ENCODE results near the gene ISY1.
A peak's percentile ranks its signal among the peaks of the same experiment; 100 is the strongest.
"Not testable (repeated sequence)": the region's sequence is repeated elsewhere in the genome, so short reads cannot be mapped to it uniquely, and the experiment has no call there.

Gene ISY1

DNA sequence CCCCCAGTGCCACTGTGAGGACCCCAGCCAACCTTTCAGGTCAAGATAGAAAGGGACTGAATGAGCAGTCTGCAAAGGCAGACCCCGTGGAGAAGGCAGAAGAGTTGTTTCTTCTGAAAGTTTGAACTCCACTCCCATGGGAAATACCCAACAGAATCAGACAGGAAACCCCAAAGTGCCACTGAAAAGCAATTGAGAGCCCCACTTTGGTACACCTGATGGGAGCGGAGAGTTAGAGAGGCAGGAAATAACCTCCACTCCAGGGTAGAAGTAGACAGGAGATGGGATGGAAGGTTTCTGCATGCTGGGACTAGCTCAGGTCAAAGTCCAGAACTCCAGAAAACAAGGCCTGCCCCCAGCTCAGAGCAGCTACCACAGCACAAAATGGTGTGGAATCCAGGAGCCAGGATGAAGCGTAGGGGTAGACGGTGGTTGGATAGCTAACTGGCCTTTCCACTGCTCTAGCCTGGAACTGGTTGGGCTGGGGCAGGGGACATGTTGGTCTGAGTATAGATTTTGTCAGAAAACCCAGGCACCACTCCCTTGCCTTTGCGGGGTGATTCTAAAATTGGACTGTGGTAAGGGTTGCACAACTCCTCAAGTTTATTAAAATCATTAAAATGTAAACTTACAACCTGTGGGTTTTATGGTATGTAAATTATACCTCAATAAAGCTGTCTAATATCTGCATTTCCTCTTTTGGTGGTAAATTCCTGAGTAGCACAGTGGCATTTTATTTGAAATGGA is 37.4 kb downstream of the ISY1 start:
- in situ Hi-C loops (cut with HindIII; ENCODE audit: low pct_ligation_motif_present, low pct_unique_long_range_greater_than_20kb, low sequenced_read_pairs) = no loop called here

DNA sequence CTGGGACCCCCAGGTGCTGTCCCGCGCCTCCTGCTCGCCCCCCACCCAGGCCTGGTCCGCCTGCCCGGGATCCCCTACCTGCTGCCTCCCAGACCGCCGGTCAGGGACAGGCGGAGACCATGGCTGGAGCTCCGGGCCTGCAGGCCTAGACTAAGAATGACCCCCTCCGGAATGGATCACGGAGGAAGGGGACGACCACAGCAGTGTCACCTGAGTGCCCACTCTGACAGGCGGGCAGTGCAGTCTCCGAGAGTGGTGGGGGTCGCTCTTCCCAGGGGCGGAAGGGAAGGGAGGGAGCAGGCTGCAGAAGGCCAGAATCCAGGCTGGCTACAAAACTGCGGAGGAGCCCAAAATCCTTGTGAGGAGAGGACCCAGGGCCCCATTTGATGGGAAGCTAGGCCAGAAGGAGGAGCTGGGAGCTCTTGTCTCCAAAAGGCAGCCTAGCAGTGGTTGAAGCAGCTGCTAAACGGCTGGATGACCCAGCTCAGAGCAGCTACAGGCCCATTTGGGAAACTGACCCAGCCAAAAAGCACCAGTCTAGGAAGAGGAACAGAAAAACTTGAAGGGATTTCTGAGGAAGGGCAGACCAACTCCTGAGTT is 38.4 kb downstream of the ISY1 start:
- in situ Hi-C loops (cut with HindIII; ENCODE audit: low pct_ligation_motif_present, low pct_unique_long_range_greater_than_20kb, low sequenced_read_pairs) = no loop called here
- DNase-seq = no peak

More for the DNA sequence above, 37.4 kb downstream of the ISY1 start:
- no peak for DNase-seq

DNA sequence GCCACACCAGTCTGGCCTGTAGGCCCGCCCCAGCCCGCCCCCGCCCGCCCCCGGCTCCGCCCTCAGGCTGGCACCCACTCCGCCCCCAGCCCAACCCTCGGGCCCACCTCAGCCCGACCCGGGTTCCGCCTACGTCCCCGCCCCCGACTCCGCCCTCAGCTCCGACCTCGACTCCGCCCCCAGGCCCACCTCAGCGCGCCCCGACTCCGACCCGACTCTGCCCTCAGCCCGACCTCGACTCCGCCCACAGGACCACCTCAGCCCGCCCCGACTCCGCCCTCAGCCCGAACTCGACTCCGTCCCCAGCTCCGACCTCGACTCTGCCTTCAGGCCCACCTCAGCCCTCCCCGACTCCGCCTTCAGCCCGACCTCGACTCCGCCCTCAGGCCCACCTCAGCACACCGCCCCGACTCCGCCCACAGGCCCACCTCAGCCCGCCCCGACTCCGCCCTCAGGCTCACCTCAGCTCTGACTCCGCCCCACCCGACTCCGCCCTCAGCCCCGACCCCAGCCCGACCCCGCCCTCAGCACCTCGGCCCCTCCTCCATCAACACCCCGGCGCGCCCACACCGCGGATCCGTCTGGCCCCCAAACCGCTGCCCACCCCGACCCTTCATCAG is 39.0 kb downstream of the ISY1 start, which contains the start of gene RAB43:
TSS of gene RAB43 (minus strand) at position 13 of the 620 bp plus-strand sequence. CDS start 315 bp downstream, outside the sequence.
- DNase-seq = peak; percentile 72
- in situ Hi-C loops (cut with HindIII; ENCODE audit: low pct_ligation_motif_present, low pct_unique_long_range_greater_than_20kb, low sequenced_read_pairs) = no loop called here

DNA sequence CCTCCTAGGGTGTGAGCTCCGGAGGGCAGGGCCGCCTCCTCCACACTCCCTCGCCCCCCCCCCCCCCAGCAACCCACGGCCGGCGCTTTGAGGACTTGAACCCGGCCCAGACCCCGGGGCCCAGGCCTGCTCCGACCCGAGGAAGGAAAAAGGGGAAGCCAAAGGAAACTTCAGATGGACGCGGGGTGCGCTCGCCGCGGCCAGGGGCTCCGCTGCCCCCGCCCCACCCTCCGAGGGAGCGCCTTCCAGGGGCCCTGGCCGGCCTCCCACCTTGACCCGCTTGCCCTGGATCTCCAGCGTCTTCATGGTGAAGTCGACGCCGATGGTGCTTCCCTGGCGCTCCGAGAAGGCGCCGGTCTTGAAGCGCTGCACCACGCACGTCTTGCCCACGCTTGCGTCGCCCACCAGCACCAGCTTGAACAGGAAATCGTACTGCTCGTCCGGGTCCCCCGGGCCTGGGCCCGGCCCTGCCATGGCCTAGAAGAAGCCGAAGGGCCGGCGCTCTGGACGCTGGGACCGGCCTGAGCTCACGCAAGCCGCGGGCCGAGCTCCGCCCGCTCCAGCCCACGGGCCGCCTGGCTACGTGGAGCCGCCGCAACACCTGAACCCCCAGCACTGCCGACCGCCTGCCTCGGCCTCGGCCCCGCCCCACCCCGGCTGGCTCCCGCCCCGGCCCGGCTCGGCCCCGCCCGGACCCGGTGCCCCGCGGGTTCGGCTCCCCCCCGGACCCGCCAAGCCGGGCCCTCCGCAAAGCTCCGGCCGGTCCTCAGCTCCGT is 39.7 kb downstream of the ISY1 start:
- in situ Hi-C loops (cut with HindIII; ENCODE audit: low pct_ligation_motif_present, low pct_unique_long_range_greater_than_20kb, low sequenced_read_pairs) = no loop called here
- no peak for DNase-seq

DNA sequence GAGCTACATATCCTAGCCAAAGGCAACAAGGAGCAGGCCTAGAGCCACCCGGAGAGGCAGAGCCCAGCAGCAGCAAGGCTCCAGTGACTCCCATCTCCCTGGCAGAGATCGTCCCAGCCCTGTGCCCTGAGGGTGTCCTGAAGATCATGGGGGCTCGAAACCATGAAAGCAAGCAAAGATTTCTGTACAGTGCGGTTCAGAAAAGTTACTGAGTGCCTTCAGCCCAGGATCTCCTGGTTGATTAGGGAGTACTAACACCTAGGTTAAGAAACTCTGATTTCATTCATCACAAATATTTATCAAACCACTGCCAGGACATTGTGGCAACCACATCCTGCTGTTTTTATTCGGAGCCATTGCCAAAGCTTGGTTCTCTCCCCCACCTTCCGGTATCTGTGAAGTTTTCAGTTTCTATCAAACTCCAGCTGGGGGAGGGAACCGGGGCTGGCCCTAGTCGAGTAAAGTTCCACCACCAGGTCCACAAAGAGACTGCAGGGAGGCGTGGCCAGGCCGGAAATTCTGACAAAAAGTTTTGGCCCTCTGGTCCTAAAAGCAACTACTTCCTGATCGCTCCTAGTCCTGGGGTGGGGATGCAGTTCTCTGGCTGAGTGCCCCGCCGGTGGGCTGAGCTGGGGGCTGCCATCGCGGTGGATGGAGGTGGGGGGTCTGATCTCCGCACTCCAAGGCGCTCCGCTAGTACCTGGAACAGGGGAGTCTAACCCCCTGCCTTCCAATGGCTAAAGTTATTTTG is 40.4 kb downstream of the ISY1 start:
- in situ Hi-C loops (cut with HindIII; ENCODE audit: low pct_ligation_motif_present, low pct_unique_long_range_greater_than_20kb, low sequenced_read_pairs) = no loop called here
- DNase-seq = peak; percentile 79

DNA sequence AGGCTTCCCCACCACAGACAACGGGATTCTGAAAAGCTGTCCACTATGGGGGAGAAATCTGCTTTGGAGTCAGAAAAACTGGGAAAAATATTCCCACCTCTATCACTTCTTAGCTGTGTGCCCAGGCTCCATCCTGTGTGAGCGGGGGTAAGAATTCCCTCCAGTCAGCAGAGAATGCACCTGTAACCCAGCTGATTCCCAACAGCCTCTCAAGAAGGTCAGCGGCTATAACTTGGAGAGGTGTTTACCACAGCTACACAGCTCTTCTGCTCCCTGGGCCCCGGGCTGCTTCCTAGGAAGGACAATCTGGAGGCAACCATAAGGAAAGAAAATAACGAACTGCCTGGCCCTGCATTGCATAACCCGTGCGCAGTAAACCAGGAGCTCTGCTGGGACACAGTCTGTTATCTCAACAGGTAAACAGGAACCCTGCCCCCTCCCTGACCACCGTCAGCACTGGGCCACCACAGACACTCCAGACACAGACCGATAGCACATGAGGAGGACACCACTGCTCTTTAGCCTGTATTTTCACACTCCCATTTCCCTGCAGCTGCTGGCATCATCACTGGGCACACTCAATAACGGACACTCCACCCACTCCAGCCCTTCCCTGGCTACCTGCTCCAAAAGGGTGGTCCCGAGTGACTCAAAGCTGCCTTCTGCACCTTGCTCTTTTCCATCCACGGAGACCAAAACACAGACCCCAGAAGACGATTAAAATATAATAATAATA is 41.3 kb downstream of the ISY1 start:
- DNase-seq = no peak
- in situ Hi-C loops (cut with HindIII; ENCODE audit: low pct_ligation_motif_present, low pct_unique_long_range_greater_than_20kb, low sequenced_read_pairs) = no loop called here

DNA sequence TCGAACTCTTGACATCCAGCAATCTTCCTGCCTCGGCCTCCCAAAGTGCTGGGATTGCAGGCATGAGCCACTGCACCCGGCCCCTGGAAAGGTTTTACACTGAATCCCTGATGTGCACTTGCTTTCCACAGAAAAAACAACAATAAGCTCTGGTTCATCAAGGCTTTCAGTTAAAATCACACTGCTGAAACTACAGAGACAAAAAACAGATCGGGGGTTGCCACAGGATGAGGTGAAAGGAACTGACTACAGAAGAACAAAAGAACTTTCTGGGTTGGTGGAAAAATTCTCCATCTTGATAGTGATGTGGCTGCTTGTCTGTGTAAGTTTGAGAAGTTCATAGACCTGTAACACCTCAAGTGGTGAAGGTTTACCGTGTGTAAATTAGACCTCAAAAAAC is 42.1 kb downstream of the ISY1 start:
- in situ Hi-C loops (cut with HindIII; ENCODE audit: low pct_ligation_motif_present, low pct_unique_long_range_greater_than_20kb, low sequenced_read_pairs) = no loop called here
- no peak for DNase-seq

DNA sequence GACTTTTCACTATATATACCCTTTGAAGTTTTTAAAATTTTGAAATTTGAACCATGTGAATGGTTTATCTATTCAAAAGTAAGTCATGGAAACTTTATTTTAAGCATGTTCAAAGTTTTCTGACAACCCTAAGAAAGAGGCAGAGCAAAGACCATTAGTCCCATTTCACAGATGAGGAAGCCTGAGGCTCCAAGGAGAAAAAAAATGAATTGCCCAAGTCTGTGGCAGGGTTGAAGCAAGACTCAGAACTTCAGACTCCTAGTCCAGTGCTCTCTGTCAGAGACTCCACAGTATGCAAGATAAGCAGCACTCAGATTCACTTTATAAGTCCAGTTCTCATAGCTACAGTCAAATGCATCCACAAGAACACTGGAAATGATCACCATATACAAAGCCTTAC is 43.7 kb downstream of the ISY1 start:
- no peak for DNase-seq
- in situ Hi-C loops (cut with HindIII; ENCODE audit: low pct_ligation_motif_present, low pct_unique_long_range_greater_than_20kb, low sequenced_read_pairs) = no loop called here

DNA sequence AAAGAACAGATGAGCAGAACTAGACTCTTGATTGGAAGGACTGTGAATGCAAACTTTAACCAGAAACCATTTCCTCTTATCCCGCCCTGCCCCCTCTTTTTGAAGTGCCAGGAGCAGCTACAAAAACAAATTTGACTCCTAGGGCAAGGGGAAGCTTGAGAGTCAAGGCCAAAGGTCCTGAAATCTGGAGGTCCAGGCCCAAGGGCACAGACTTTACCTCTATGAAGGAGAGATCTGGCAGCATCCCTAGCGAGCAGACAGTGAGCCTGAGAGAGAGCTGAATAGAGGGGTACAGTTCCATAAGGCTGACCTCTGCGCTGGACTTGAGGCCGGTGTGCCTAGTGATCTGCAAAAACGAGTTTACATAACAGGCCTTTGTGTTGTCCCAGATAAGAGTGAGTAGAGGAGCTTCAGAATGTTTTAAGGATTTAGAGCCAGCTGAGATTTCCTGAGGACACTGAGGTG is 44.3 kb downstream of the ISY1 start:
- DNase-seq = no peak
- in situ Hi-C loops (cut with HindIII; ENCODE audit: low pct_ligation_motif_present, low pct_unique_long_range_greater_than_20kb, low sequenced_read_pairs) = no loop called here

DNA sequence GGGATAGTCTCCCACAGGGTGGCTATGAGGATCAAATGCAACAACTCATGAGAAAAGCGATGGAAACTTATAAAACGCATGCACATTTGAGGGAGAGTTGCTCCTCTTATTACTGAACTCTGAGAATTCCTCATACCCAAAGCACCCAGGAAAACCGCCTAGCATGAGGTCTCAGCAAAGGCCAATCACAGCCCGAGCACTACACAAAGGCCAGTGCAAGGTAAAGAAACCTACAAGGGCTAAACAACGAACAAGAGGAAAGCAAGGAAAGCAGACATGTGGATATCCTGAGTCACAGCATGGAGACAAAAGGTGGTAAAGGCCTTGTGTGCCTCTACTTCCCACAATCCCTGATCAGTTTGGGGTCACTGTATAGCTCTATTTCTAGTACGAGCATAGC is 46.4 kb downstream of the ISY1 start:
- in situ Hi-C loops (cut with HindIII; ENCODE audit: low pct_ligation_motif_present, low pct_unique_long_range_greater_than_20kb, low sequenced_read_pairs) = no loop called here
- no peak for DNase-seq

DNA sequence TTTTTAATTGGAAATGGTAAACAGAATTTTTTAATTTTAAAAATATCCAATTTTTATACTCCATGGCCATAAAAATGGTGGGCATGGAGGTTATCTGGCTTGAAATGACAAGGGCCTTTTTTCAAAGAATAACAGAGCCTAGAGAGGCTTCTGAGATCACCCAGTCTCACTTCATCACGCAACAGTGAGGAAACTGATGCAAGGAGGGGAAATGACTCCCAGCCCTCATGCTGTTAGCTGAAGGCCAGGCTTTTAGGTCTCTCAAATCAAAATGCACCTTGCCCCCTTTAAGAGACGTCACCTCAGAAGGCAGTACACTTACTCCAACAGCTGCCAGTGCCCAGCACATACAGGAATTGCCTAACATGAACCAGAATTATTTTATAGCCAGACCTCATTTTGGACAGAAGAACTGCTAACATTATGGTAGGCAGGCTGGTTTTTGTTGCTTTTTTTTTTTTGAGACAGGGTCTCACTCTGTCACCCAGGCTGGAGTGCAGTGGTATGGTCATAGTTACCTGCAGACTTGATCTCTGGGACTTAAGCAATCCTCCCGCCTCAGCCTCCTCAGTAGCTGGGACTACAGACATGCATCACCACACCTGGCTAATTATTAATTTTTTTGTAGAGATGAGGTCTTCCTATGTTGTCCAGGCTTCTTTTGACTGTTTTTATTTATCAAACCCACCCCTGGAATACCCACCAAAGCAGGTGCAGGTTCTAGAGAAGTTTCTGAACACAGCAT is 48.4 kb downstream of the ISY1 start:
- in situ Hi-C loops (cut with HindIII; ENCODE audit: low pct_ligation_motif_present, low pct_unique_long_range_greater_than_20kb, low sequenced_read_pairs) = no loop called here
- peak; percentile 62 for DNase-seq

DNA sequence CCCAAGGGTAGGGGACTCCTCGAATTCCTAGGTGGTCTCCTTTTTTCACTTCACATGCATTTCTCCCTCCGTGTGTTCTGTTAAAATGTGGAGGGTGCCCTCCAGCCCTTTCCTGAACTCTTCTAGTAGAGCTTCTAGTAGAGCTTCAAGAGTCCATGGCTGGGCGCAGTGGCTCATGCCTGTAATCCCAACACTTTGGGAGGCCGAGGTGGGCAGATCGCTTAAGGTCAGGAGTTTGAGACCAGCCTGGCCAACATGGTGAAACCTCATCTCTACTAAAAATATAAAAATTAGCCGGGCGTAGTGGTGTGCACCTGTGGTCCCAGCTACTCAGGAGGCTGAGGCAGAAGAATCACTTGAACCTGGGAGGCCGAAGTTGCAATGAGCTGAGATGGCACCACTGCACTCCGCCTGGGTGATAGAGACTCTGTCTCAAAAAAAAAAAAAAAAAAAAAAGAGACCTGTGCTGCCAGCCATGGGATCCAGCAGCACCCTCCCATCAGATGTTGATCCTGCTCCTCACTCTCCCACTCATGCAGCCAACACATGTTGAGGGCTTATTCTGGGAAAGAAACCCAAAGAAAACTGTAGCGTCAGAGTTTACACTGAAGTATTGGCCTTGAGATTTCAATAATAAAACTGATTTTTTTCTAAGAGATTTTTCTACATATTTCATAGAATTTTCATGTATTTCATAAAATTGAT is 49.6 kb downstream of the ISY1 start:
- in situ Hi-C loops (cut with HindIII; ENCODE audit: low pct_ligation_motif_present, low pct_unique_long_range_greater_than_20kb, low sequenced_read_pairs); DNase-seq: not testable (repeated sequence)

DNA sequence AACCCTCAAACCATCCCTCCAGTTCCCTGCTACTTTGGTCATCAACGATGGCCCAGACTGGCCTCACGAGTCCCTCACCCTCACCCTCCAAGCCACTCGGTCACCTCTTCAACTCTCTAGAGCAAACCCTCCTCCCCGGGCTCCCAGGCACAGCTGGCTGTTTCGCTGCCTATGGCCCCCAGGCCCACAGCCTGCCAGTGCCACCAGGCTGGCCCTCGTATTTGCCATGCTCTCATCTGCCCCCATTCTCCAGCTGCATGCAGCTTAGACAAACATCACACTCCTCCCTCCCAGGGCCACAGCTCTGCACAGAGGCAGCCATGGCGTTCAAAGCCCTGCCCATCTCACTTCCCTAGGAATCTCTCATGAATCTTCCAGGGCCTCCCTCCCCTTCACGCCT is 53.1 kb downstream of the ISY1 start:
- no peak for DNase-seq
- in situ Hi-C loops (cut with HindIII; ENCODE audit: low pct_ligation_motif_present, low pct_unique_long_range_greater_than_20kb, low sequenced_read_pairs) = no loop called here

DNA sequence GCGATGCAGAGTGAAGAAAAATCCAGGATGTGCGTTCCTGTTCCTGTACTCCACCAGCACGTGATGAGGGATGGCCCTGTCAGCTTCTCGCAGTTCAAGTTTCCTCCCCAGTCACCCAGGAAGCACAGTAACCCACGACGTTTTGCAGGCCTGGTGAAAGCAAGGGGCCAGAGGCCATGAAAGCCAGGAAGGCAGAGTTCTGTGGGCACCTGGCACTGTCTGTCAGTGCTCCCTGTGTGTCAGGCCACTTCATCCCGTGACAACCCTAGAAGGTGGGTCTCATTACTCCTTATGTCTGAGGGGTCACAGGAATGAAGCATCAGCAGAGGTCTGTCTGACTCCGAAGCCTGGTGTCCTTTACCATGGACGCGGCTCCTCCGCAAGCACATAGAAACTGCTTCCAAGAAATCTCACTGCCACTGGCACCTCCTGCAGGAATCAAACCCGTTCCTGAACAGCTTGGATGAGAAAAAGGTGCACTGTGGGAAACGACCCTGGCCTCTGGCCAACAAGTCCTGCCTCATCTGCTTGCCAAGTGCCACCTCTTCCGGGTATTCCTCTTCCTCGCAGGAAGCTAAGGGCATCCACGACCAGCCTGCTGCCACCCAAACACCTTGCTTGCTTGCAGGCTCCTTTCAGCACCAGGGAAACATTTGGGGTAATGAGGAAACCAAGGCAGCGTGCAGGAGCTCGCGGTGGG is 53.8 kb downstream of the ISY1 start:
- no peak for DNase-seq
- in situ Hi-C loops (cut with HindIII; ENCODE audit: low pct_ligation_motif_present, low pct_unique_long_range_greater_than_20kb, low sequenced_read_pairs) = no loop called here

DNA sequence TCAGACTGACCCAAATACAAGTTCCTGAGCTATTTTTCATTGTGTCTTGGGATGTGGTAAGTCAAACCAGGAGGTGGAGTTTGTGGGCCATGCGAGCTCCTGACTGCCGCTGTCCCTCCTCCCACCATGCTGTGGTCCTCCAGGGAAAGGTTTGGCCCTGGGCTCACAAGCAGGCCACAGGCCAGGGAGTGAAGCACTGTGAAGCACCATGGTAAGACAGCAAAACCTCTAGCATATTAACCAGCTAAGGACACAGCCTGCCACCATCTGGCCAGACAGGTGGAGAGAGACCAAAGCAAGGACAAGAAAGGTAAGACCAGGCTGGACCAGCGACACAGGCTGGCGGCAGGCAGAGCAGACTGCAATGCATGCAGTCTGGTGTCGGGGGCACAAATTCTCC is 54.5 kb downstream of the ISY1 start:
- DNase-seq = no peak
- in situ Hi-C loops (cut with HindIII; ENCODE audit: low pct_ligation_motif_present, low pct_unique_long_range_greater_than_20kb, low sequenced_read_pairs) = no loop called here

DNA sequence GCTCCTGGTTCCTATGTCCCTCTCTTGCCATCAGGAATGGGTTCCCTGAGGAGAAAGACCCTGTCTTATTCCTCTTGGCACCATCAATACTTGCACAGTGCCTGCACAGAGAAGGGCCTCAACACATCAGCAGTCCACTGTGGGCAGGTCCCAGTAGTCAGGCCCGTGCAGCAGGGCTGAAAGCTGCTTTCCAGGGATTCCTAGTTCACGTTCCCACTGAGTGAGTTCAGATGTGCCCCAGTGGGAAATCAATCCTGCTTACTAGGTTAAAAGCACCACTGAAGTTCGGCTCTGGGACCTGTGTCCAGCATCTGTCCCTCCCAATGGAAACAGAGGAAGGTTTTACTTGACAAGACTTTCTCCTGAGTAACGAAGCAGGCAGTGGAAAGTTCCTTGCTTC is 55.0 kb downstream of the ISY1 start:
- in situ Hi-C loops (cut with HindIII; ENCODE audit: low pct_ligation_motif_present, low pct_unique_long_range_greater_than_20kb, low sequenced_read_pairs) = no loop called here
- DNase-seq = no peak

Measured in ACHN (cell line).